Gastroesophageal sphincter (tissue), 4 donors: ENCODE measurements around the gene CARD6. TPM values are rescaled to one million over a fixed set of nuclear protein-coding genes. Genes with fewer than 3 reads are reported as not detected.
A peak's percentile ranks its signal among the peaks of the same experiment; 100 is the strongest.
"Not testable (repeated sequence)": the region's sequence is repeated elsewhere in the genome, so short reads cannot be mapped to it uniquely, and the experiment has no call there.

Experiments
- ATAC-seq: fragments of 150-250 bp; one replicate; pipeline ENCODE4 v1.9.1; 2016; ENCODE audit warnings: mild to moderate bottlenecking, moderate library complexity
- H3K27ac ChIP-seq, 4 donors: fragments of 200-600 bp; sonication (generic) in 3 of 4; 1 replicate in 3 of 4; 2 replicates in 1 of 4; pipeline ENCODE4 v1.5.1; 2016 to 2019
- H3K27me3 ChIP-seq: fragments of 200-600 bp; sonication (generic); one replicate; pipeline ENCODE4 v1.5.1; 2019
- H3K36me3 ChIP-seq, 2 donors: fragments of 200-600 bp; sonication (generic); one replicate each; pipeline ENCODE4 v1.5.1; 2019; ENCODE audit warnings: control low read depth in 1 of 2
- H3K4me1 ChIP-seq, 3 donors: fragments of 200-600 bp; sonication (generic); 1 replicate in 2 of 3; 2 replicates in 1 of 3; pipeline ENCODE4 v1.5.1; 2016 to 2019; ENCODE audit warnings: control low read depth in 2 of 3
- H3K4me3 ChIP-seq, 2 donors: fragments of 200-600 bp; sonication (generic); one replicate each; pipeline ENCODE4 v1.5.1; 2019; ENCODE audit warnings: mild to moderate bottlenecking in 1 of 2, moderate library complexity in 1 of 2
- H3K9me3 ChIP-seq, 3 donors: fragments of 200-600 bp; sonication (generic); one replicate each; pipeline ENCODE4 v1.5.1; 2017 to 2019; ENCODE audit warnings: control low read depth in 2 of 3
- EP300 ChIP-seq: sonication (generic); formaldehyde crosslinking; IDR thresholded peaks from one replicate; pipeline ENCODE4 v1.6.1; 2017; ENCODE audit warnings: antibody characterized with exemption, mild to moderate bottlenecking
- POLR2A ChIP-seq, 2 donors: fragments of 450-650 bp; IDR thresholded peaks; one replicate each; pipeline ENCODE4 v1.6.1; 2017; ENCODE audit warnings: antibody characterized with exemption in 2 of 2, mild to moderate bottlenecking in 2 of 2, moderate library complexity in 1 of 2
- POLR2AphosphoS5 ChIP-seq: sonication (generic); formaldehyde crosslinking; IDR thresholded peaks from one replicate; pipeline ENCODE4 v1.6.1; 2017; ENCODE audit warnings: antibody characterized with exemption
- WGBS, 2 donors: methylation state at CpG; one replicate each; pipeline ENCODE4 v1.1.5; 2018; ENCODE audit warnings: low coverage in 1 of 2; 5-methylcytosine and 5-hydroxymethylcytosine counted together
- total RNA-seq, 4 donors: library from RNA; depleted of rRNA; stranded (reverse); fragments of >200 nt; gene quantifications; one replicate each; pipeline ENCODE4 v1.1.0, GENCODE V29; 2016
- TF ChIP-seq, protein P1 (sequence below), 4 experiments: fragments of 200-600 bp in 2 of 4; fragments of 450-650 bp in 2 of 4; sonication (generic) in 1 of 4; IDR thresholded peaks; one replicate each; pipeline ENCODE4 v1.5.1; 2017 to 2019; ENCODE audit warnings: antibody characterized with exemption in 4 of 4, mild to moderate bottlenecking in 2 of 4, moderate library complexity in 2 of 4

Gene CARD6
- total RNA-seq, 4 donors from 2014 or later: 4.8 to 13.6 (median 8.5) TPM

DNA sequence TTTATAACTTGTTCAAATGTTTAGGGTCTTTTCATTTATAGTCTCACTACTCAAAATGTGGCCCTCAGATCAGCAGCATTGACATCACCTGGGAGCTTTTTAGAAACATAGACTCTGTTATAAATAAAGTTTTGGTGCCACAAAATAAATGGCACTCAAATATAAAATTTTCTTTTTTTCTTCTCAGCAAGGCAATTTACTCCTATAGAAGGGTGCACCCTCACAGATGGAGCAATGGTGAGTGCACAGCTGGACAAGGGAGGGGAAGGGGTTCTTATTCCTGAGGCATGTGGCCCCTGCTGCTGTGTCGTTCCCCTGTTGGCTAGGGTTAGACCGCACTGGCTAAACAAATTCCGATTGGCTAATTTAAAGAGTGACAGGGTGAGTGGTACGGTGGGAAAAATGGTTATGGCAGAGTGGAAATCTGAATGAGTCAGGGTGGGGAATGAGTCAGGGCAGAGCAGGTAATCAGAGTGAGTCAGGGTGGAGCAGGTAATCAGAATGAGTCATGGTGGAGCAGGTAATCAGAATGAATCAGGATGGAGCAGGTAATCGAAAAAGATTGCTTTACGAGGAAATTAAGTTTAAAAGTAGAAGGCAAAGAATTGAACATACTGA, 36.3 kb downstream of the CARD6 start:
- no peaks in the 10 kb centered on the region for H3K4me1 ChIP-seq
- no peaks in the 10 kb centered on the region for H3K27me3 ChIP-seq
- no peak overlapping the region for H3K4me3 ChIP-seq
- H3K9me3 ChIP-seq: no peaks in the 10 kb centered on the region
- no peaks in the 10 kb centered on the region for H3K36me3 ChIP-seq
- no peak overlapping the region for H3K27ac ChIP-seq
- TF ChIP-seq EP300 (no peak), POLR2AphosphoS5 (no peak), POLR2A (IDR thresholded peaks at IDR 0.05) (no peak)
- TF ChIP-seq, protein P1, sequence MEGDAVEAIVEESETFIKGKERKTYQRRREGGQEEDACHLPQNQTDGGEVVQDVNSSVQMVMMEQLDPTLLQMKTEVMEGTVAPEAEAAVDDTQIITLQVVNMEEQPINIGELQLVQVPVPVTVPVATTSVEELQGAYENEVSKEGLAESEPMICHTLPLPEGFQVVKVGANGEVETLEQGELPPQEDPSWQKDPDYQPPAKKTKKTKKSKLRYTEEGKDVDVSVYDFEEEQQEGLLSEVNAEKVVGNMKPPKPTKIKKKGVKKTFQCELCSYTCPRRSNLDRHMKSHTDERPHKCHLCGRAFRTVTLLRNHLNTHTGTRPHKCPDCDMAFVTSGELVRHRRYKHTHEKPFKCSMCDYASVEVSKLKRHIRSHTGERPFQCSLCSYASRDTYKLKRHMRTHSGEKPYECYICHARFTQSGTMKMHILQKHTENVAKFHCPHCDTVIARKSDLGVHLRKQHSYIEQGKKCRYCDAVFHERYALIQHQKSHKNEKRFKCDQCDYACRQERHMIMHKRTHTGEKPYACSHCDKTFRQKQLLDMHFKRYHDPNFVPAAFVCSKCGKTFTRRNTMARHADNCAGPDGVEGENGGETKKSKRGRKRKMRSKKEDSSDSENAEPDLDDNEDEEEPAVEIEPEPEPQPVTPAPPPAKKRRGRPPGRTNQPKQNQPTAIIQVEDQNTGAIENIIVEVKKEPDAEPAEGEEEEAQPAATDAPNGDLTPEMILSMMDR (IDR thresholded peaks at IDR 0.05): no peak
- WGBS, 2 donors: 67 to 85% methylated on average over 3 to 6 of the region's 6 CpGs
- ATAC-seq: no peak

DNA sequence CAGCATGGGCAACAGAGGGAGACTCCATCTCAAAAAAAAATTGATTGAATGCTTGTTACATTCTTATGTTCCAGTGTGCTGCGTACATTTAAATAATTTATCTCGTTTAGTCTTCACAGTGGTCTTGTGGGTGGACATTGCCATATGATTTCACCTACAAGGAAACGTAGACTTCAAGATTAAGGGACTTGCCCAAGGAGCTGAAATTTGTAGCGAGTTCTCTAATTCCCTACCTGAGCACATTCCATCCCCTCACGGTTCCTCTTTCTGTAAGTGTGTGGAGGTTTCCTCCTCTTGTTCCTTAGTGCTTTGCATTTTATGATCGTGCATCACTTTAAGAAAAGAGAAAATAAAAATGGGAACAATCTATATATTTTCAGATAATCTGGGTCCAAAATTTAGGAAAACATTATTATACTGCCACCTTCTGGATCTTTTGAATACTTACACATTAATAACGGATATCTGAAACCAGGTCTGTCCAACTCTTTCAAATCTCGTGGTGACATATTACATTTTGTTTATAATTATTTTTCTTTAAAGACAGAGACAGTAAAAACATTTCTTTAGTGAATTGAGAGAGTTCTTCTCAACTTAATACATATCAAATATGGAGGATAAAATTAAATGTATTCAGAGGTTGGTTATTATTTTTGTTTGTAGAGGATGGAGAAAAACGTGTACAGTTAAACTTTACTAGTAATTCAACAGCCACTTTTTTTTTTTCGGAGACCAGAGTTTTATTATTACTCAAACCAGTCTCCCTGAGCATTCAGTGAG, 38.2 kb downstream of the CARD6 start:
- no peak overlapping the region for H3K4me3 ChIP-seq
- no peaks in the 10 kb centered on the region for H3K4me1 ChIP-seq
- 23 to 29% methylated on average over 10 of the region's 10 CpGs for WGBS, 2 donors
- no peaks in the 10 kb centered on the region for H3K9me3 ChIP-seq
- ATAC-seq: peak; percentile 48
- TF ChIP-seq, protein P1 (IDR thresholded peaks at IDR 0.05): peak; percentile 46 to 59 (median 50)
- TF ChIP-seq POLR2AphosphoS5: no peak
- H3K27ac ChIP-seq: no peak overlapping the region
- no peaks in the 10 kb centered on the region for H3K27me3 ChIP-seq
- no peaks in the 10 kb centered on the region for H3K36me3 ChIP-seq

DNA sequence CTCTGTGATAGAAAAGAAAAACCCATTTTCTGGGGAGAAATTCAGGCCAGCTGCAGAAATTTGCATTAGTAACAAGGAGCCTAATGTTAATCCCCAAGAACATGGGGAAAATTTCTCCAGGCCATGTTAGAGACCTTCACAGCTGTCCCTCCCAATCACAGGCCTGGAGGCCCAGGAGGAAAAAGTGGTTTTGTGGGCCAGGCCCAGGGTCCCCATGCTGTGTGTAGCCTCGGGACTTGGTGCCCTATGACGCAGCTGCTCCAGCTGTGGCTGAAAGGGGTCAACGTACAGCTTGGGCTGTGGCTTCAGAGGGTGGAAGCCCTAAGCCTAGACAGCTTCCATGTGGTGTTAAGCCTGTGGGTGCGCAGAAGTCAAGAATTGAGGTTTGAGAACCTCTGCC, 41.1 kb downstream of the CARD6 start:
- 92 to 100% methylated on average over 1 to 2 of the region's 4 CpGs for WGBS, 2 donors
- no peak for ATAC-seq
- no peaks in the 10 kb centered on the region for H3K27me3 ChIP-seq

DNA sequence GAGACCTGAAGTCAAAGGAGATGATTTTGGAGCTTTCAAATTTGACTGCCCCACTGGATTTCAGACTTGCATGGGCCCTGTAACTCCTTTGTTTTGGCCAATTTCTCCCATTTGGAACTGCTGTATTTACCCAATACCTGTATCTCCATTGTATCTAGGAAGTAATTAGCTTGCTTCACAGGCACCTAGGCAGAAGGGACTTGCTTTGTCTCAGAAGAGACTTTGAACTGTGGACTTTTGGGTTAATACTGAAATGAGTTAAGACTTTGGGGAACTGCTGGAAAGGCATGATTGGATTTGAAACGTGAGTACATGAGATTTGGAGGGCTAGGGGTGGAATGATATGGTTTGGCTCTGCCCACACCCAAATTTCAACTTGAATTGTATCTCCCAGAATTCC, 41.9 kb downstream of the CARD6 start:
- H3K27me3 ChIP-seq, H3K4me3 ChIP-seq, H3K4me1 ChIP-seq, ATAC-seq, H3K9me3 ChIP-seq, H3K27ac ChIP-seq, H3K36me3 ChIP-seq: not testable (repeated sequence)
- 42 to 60% methylated on average over 1 of the region's 1 CpG for WGBS, 2 donors

More for the DNA sequence above, 41.1 kb downstream of the CARD6 start:
- no peaks in the 10 kb centered on the region for H3K36me3 ChIP-seq
- H3K9me3 ChIP-seq: no peaks in the 10 kb centered on the region
- TF ChIP-seq EP300: no peak
- TF ChIP-seq POLR2A (IDR thresholded peaks at IDR 0.05): no peak
- no peak for TF ChIP-seq POLR2AphosphoS5
- no peak overlapping the region for H3K27ac ChIP-seq
- no peak overlapping the region for H3K4me3 ChIP-seq
- H3K4me1 ChIP-seq: no peaks in the 10 kb centered on the region

DNA sequence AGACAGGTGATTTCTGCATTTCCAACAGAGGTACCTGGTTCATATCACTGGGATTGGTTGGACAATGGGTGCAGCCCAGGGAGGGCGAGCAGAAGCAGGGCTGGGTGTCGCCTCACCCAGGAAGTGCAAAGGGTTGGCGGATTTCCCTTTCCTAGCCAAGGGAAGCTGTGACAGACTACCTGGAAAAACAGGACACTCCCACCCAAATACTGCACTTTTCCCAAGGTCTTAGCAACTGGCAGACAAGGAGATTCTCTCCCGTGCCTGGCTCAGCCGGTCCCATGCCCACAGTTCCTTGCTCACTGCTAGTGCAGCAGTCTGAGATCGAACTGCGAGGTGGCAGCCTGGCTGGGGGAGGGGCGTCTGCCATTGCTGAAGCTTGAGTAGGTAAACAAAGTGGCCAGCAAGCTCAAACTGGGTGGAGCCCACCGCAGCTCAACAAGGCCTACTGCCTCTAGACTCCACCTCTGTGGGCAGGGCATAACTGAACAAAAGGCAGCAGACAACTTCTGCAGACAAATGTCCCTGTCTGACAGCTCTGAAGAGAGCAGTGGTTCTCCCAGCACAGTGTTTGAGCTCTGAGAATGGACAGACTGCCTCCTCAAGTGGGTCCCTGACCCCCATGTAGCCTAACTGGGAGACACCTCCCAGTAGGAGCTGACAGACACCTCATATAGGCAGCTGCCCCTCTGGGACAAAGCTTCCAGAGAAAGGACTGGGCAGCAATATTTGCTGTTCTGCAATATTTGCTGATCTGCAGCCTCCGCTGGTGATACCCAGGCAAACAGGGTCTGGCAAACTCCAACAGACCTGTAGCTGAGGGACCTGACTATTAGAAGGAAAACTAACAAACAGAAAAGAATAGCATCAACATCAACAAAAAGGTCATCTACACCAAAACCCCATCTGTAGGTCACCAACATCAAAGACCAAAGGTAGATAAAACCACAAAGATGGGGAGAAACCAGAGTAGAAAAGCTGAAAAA, 54.6 kb downstream of the CARD6 start:
- not testable (repeated sequence) for H3K9me3 ChIP-seq, H3K27ac ChIP-seq, H3K36me3 ChIP-seq, H3K4me3 ChIP-seq, ATAC-seq, H3K27me3 ChIP-seq, H3K4me1 ChIP-seq
- 100% methylated on average over 1 of the region's 10 CpGs for WGBS, 2 donors

DNA sequence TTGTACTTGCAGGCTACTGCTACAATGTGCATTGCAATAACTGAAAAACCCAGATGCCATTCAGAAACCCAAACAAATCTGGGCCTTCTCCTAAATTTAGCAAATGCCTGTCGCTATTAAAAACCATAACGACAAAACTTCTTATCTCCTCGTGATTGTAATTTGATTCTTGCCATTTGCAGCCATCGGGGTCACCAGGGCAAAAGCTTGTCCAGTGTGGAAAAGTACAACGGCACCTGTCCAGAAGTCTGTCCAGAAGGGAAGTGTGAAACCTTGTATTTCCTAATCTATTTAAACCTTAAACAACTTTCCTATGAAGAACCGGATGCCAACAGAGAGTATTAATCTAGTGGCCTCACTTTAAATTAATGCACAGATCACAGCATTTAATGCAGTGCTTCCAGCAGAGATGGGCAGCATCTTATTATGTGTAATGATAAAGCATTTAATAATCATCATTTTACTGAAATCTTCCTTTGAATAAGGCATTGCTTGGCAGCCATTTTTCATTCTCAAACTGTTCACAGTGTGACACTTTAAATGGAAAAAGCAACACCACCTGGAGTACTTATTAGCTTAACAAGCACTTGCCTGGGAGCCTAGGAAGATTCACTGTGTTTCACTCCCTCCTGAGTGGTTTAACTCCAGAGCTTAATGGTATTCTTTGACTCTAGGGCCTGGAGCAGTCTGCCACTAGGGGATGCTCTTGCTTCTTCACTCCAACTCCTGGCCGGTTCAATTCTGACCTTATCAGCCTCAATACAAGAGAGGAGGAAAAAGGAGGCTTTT, 63.2 kb downstream of the CARD6 start:
- peak; percentile 87 for ATAC-seq

More for the DNA sequence above, 63.2 kb downstream of the CARD6 start:
- Histone ChIP-seq H3K27ac (peak overlapping the region in 3 of 4 donors; percentile 25 to 45 (median 29)), H3K27me3 (no peaks in the 10 kb centered on the region), H3K4me3 (no peak overlapping the region), H3K4me1 (peaks cover 0 to 15% (median 0%) of the 10 kb centered on the region in 3 donors), H3K36me3 (no peaks in the 10 kb centered on the region), H3K9me3 (no peaks in the 10 kb centered on the region)
- TF ChIP-seq, protein P1 (IDR thresholded peaks at IDR 0.05): peak; percentile 49 to 80 (median 76)
- TF ChIP-seq POLR2AphosphoS5: no peak
- 31 to 53% methylated on average over 7 of the region's 7 CpGs for WGBS, 2 donors
